Inflammatory macrophage treated with lipopolysaccharide for 1 hour (primary cell): ENCODE measurements around the gene RNF10.
A peak's percentile ranks its signal among the peaks of the same experiment; 100 is the strongest.
"Not testable (repeated sequence)": the region's sequence is repeated elsewhere in the genome, so short reads cannot be mapped to it uniquely, and the experiment has no call there.

Experiments used
- DNase-seq, 2 donors: peaks; one replicate each; pipeline ENCODE4 v3.0.0-alpha.2; 2020 to 2022

RNF10 gene

GRCh38 chr12:120534203-120534702, at the start of gene RNF10:
TSS of gene RNF10 (plus strand) at chr12:120534356. CDS start at chr12:120534812, 456 bp downstream.
- DNase-seq, result peak; percentile 85 to 95

- no peak for DNase-seq
Measured at GRCh38 chr12:120485961-120486881, 47.9 kb upstream of the RNF10 start.

- not testable (repeated sequence) for DNase-seq
Measured at GRCh38 chr12:120487552-120487951, 46.6 kb upstream of the RNF10 start.

GRCh38 chr12:120488057-120488640, 46.0 kb upstream of the RNF10 start:
- no peak for DNase-seq

- DNase-seq, result no peak
Measured at GRCh38 chr12:120489018-120489417, 45.1 kb upstream of the RNF10 start.

GRCh38 chr12:120490325-120490724, 43.8 kb upstream of the RNF10 start:
- no peak for DNase-seq

GRCh38 chr12:120490833-120491512, 43.2 kb upstream of the RNF10 start:
- DNase-seq, result no peak

- DNase-seq, result no peak
Measured at GRCh38 chr12:120495186-120495730, 38.9 kb upstream of the RNF10 start.

GRCh38 chr12:120495731-120496412, 38.3 kb upstream of the RNF10 start, which contains the start of gene DYNLL1:
TSS of gene DYNLL1 (plus strand) at chr12:120496113. CDS start at chr12:120496422, 309 bp downstream.
- DNase-seq, result peak; percentile 93 to 100

- peak; percentile 65 to 69 for DNase-seq
Measured at GRCh38 chr12:120496413-120497340, 37.5 kb upstream of the RNF10 start.

GRCh38 chr12:120497524-120498150, 36.5 kb upstream of the RNF10 start:
- no peak for DNase-seq

GRCh38 chr12:120498870-120499515, 35.2 kb upstream of the RNF10 start:
- no peak for DNase-seq

- no peak for DNase-seq
Measured at GRCh38 chr12:120500581-120500980, 33.6 kb upstream of the RNF10 start.

- no peak for DNase-seq
Measured at GRCh38 chr12:120504587-120504986, 29.6 kb upstream of the RNF10 start.

- no peak for DNase-seq
Measured at GRCh38 chr12:120508537-120508936, 25.6 kb upstream of the RNF10 start.

- no peak for DNase-seq
Measured at GRCh38 chr12:120514002-120514401, 20.2 kb upstream of the RNF10 start.

GRCh38 chr12:120515496-120515895, 18.7 kb upstream of the RNF10 start:
- DNase-seq, result no peak

- not testable (repeated sequence) for DNase-seq
Measured at GRCh38 chr12:120519324-120519723, 14.8 kb upstream of the RNF10 start.

GRCh38 chr12:120522568-120522967, 11.6 kb upstream of the RNF10 start:
- DNase-seq, result no peak
